HG03108 (cell line): ENCODE results near the gene BAIAP2.

ENCODE experiments used
- ATAC-seq: cut with Tn5 transposase; IDR thresholded peaks from one replicate; pipeline ENCODE4 v1.9.1; 2021; ENCODE audit warnings: moderate library complexity; ENCODE audit not compliant: unreplicated experiment

BAIAP2 gene

GRCh38 chr17:81154961-81155360 is 120.0 kb downstream of the BAIAP2 start:
- ATAC-seq = no peak

- ATAC-seq = no peak
Observed at GRCh38 chr17:81156866-81157805, 122.2 kb downstream of the BAIAP2 start.

- ATAC-seq = no peak
Observed at GRCh38 chr17:81157848-81158687, 123.1 kb downstream of the BAIAP2 start.

GRCh38 chr17:81158688-81159590 is 124.0 kb downstream of the BAIAP2 start:
- ATAC-seq = no peak

GRCh38 chr17:81159611-81160265 is 124.8 kb downstream of the BAIAP2 start:
- no peak for ATAC-seq

- ATAC-seq = no peak
Observed at GRCh38 chr17:81160306-81160705, 125.4 kb downstream of the BAIAP2 start.

- no peak for ATAC-seq
Observed at GRCh38 chr17:81160747-81161453, 125.9 kb downstream of the BAIAP2 start.

GRCh38 chr17:81161536-81161935 is 126.6 kb downstream of the BAIAP2 start:
- ATAC-seq = no peak

- ATAC-seq = no peak
Observed at GRCh38 chr17:81161972-81162371, 127.0 kb downstream of the BAIAP2 start.

- ATAC-seq = no peak
Observed at GRCh38 chr17:81162491-81162890, 127.5 kb downstream of the BAIAP2 start.

- ATAC-seq = no peak
Observed at GRCh38 chr17:81163051-81163695, 128.2 kb downstream of the BAIAP2 start.

GRCh38 chr17:81163703-81164370 is 128.9 kb downstream of the BAIAP2 start:
- ATAC-seq = no peak

GRCh38 chr17:81164371-81165245 is 129.7 kb downstream of the BAIAP2 start:
- no peak for ATAC-seq

- no peak for ATAC-seq
Observed at GRCh38 chr17:81165246-81166032, 130.5 kb downstream of the BAIAP2 start, which contains the start of gene PVALEF. Gene PVALEF, plus strand, starts transcription at chr17:81165507. Its CDS starts 15,720 bp downstream, at chr17:81181227.

- no peak for ATAC-seq
Observed at GRCh38 chr17:81166033-81166492, 131.1 kb downstream of the BAIAP2 start, which contains the start of gene AATK. Gene AATK, minus strand, starts transcription at chr17:81166221. Its CDS starts 229 bp downstream, at chr17:81165992.
